SW 1271 (cell line): ENCODE data around the gene NDUFS6.
A peak's percentile ranks its signal among the peaks of the same experiment; 100 is the strongest.
"Not testable (repeated sequence)": the region's sequence is repeated elsewhere in the genome, so short reads cannot be mapped to it uniquely, and the experiment has no call there.

ENCODE experiments used
- DNase-seq, 2 experiments: peaks; one replicate each; lab custom pipeline; 2025; lab: John Stamatoyannopoulos, UW

The NDUFS6 gene

DNA sequence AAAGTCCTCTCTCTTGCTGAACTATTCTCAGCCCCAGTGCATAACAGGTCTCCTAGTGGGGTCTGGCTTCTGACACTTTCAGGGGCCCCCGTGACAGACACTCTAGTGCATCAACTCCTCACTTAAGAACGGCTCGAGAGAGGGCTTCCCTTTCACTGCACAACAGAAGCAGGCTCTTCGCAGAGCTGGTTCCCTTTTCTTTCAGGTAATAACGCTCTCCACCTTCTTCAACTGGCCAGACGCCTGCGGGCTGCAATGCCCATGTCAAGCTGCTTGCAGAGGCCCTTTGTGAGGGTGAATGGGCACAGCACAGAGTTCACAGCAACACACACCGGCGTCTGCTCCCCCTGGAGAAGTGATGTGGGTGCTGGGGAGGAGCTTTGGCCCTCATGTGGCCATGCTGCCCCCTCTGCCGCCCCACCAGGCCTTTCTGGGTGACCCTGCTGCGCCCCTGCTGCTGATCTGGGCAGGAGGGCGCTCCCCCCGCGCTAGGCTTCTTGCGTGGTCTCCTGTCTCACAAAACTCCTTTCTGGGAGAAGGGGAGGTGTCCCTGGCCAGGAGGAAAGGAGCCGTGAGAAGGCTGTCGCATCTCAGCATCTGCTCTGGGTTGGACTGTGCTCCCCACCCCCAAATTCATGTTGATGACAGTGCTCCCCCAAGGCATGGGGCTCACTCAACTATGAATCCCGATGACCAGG is 4.0 kb upstream of the NDUFS6 start:
- no peak for DNase-seq

DNA sequence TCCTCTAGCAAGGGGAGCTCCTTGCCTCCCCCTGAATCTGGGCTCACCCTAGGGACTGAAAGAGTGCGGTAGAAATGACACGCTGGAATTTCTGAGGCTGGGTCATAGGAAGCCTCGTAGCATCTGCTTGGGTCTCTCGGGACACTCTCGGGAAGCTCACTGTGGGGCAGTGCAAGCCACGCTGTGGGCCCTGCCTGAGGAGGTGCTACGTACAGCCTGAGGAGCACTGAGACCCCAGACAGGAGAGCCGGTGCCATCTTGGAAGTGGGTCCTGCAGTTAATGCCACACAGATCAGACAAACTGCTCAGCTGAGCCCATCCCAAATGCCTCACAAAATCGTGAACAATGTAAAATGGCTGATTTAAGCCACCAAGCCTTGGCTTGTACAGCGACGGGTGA is 3.4 kb upstream of the NDUFS6 start:
- DNase-seq: no peak

DNA sequence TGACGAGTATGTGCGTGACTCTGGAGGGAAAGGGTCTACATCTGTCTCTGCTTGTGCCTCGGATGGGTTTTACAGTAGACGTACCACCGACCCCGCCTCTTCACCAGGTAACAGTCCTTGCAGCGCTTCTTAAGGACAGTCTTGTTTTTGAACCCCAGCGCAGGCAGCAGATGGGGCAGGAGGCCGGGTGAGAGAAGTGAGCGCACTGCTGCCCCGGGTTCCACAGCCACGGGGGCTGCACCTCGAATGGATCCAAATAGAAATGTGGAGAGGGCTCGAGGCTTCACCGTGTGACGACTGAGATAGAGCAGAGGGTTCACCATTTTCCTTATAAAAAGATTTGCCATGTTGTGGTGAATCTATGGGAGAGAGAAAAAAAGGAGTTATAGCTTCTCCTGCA is 2.6 kb upstream of the NDUFS6 start:
- DNase-seq: not testable (repeated sequence)

DNA sequence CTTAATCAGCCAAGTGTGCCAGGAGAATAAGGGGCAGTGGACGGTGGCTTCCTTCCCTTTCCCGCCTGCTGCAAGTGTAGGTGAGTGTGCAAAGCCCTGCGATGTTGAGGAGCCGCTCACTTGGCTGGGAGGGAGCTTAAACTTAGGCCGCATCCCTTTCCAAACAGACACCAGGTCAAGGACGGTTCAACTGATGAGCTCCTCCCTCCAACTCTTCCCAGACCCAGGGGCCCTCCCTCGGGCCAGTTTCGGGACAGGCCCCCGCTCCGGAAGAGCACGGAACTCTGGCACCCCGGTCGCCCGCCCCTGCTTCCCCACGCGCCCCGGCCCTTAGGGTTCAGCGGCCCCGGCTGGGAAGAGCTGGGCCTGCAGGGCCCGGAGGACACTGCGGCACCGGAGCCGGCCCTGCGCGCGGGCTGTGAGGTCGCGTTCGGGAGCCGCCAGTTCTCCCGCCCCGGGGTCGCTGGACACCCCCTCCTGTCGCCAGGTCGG is 2.1 kb upstream of the NDUFS6 start:
- DNase-seq: no peak

DNA sequence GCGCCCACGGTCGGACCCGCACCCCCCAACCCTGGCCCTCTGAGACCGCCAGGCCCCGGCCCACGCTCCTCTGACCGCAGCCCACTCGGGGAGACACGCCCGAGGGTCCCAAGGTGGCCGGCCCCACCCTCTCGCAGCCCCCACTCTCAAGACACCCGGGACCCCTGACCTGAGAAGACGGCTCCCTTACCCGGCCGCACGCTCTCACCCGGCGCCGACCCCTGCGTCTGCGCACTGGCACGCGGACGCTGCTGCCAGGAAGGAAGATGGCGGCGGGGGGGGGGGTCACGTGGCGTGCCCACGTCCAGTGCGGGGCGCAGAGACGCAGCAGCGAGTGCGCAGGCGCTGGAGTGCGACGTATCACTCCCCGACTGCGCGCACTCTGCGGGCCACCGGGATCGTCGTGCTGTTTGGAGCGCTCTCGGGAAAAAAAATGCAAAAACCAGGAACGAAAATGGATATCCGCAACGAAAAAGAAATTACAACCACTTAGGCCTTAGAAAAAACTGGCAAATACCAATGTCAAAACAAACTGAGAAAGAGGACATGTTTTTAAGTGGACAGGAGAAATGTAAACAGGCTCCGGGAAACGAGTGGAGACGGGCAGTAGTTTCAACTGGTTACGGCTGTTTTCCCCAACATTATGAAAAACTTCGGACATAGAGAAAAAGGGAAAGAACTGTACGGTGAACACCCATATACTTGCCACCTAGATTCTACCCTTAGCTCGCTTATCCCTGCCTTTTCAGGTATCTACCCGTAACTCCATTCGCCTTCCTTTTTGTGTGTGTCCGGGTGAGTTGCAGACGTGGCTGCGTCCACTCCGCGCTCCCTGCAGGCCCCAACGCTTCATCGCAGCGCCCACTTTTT is 1.4 kb upstream of the NDUFS6 start, which contains the start of gene MRPL36:
TSS of gene MRPL36 (minus strand) at position 236 of the 870 bp plus-strand sequence. CDS start 902 bp downstream, outside the sequence.
- peak; percentile 79 to 91 for DNase-seq

DNA sequence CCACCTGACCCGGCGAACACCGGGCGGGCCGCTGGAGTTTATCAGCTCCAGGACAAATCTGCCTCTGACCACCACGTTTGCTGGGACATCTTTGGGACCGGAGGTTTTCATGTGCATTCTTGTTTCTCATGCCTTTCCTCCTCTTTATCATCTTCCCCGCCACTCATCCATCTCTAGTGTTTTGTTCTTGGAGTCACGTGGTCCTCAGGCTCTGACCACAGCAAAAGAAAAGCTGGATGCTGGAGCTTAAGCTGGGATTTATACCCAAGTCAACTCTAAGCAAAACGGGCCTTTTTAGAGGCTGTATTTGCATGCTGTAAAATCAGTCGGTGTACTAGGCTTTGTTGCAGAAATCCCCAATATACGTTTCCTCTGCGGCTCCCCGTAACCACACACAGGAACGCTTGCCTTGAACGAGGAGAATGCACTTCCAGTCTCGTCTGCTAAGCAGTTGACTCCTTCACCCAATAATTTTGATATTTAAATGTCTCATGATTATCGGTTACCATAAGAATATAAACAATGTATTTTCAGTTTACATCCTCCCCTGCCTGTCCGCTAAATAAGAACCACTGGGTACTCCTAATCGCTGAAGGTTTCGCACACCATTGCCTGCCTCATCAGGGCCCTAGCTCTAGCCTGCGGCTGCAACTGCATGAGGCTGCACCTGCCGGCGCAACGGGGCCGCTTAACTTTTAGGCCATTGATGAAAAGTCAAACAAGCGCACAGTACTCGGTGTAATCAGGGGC is 560 bp upstream of the NDUFS6 start:
- peak in 1 of 2 experiments; percentile 68 for DNase-seq

DNA sequence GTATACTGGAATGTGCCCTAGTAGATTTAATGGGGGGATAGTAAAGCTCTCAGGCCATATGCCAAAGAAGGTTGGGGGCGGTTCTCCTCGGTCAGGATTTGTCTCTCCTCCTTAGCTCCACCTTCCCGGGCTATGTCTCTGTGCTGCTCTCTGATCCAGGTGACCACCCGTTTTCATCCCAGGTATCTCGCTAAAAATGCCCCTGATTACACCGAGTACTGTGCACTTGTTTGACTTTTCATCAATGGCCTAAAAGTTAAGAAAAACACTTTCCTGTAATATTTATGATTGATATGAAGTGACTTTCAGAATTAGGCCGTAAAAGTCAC is 724 bp downstream of the NDUFS6 start:
- peak in 1 of 2 experiments; percentile 52 for DNase-seq

DNA sequence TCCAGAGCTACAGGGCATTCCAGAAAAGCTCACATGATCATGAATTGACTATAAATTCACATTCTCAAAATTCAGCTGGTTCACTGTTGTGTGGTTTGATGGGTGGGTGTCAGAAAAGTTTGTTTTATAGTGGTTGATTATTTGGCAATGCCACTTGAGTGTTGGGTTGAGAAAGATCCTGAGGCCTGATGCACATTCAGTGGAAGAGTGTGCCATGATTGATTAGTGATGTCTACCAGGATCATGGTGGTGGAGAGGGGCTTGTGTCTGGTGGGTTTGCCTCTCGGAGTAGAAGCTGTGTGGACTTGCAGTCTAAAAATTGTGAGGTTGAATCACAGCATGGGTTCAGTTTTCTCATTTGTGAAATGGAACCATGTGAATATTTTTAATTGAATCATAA is 2.0 kb downstream of the NDUFS6 start:
- no peak for DNase-seq

DNA sequence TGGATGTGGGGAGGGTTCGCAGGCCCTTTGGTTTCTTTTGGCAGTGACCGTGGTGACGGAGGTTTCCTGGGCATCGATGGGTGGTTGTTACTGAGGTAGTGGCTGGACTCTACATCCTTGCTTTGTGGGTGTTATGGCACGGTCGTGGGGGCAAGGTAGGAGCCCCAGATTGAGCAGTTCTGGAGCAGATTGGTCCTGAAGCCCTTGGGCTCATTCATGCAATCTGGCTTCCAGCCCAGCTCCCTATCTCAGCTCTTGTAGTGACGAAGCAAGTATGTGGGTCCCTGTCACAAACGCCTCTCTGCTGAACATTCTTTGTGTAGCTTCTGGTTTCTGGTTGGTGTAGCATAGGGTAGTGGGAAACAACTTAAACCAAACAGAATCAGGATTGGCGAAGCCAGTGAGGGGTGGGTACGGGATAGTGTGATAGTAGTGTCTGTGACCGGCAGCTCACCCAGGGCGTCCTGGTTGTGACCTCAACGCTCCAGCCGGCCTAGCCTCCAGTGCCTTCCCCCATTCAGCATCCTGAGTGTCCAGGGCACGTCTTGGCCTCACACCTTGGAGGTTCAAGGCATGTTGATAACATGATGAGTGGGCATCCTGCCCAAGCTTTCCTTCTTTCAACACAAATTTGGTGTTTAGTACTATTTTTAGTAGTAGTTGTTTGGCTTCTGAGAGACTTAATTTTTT is 2.9 kb downstream of the NDUFS6 start:
- no peak for DNase-seq

DNA sequence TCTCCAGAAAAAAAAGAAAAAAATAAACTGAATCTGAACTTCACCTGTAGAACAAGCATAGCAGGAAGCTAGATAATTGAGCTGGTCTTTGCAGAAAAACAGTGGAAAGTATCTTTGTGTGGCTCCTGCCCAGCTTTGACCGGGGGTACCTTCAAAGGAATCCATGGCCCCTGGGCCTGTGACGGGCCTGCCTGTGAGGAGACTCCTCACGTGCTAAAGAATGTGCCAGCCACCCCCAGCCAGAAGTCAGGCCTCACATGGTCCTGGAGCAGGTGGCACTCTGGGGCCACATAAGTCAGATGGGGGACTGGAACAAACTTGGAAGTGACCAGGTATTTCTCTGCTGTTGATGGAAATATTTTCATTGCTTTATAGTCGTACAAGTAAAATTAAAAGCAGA is 4.1 kb downstream of the NDUFS6 start:
- DNase-seq: no peak

DNA sequence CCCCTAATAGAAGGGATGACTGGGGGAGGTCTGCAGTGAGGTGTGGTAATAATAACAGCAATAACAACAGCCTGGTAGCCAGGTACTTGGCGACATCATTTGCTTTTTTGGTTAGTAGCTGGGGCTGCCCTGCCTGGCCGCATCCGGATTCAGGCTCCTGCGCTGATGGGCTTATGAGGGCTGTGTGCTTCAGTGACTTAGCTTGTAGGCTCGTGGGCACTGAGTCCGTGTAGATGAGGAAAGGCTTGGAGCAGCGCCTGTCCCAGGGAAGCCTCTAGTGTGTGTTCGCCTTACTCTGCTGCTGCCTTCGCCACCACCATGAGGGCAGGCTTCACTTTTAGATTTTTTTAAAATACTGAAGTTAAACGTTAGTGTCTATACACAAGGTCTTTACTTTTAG is 4.5 kb downstream of the NDUFS6 start:
- DNase-seq: no peak

DNA sequence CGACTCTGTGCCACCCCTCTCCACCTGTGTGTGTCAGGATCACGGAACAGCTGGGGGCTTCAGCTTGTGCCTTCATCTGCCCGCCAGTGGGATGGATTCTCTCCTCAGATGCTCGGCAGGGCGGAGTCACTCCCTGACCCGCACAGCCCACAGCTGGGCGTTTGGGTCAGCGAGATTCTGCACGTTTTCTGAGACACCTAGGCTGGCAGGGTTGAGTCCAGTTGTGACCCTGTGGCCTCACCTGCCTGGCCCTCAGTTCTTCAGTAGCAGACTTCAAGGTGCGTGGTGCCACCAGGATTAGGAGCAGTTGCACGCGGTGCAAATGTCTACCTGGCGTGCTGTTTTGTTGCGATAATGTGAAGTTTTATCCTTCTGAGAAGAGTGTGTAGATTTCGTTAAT is 5.0 kb downstream of the NDUFS6 start:
- no peak for DNase-seq

DNA sequence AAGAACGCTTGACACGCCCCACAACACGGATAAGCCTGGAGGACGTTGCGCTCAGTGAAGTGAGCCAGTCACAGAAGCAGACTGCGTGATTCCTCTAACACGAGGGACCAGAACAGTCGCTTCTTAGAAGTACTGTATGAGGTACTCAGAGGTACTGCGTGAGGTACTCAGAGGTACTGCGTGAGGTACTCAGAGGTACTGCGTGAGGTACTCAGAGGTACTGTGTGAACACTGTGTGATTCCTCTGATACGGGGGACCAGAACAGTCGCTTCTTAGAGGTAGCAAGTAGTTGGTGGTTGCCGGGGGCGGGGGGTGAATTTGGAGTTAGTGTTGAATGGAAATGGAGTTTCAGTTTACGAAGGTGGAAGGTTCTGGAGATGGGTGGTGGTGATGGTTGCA is 5.8 kb downstream of the NDUFS6 start:
- DNase-seq: no peak

DNA sequence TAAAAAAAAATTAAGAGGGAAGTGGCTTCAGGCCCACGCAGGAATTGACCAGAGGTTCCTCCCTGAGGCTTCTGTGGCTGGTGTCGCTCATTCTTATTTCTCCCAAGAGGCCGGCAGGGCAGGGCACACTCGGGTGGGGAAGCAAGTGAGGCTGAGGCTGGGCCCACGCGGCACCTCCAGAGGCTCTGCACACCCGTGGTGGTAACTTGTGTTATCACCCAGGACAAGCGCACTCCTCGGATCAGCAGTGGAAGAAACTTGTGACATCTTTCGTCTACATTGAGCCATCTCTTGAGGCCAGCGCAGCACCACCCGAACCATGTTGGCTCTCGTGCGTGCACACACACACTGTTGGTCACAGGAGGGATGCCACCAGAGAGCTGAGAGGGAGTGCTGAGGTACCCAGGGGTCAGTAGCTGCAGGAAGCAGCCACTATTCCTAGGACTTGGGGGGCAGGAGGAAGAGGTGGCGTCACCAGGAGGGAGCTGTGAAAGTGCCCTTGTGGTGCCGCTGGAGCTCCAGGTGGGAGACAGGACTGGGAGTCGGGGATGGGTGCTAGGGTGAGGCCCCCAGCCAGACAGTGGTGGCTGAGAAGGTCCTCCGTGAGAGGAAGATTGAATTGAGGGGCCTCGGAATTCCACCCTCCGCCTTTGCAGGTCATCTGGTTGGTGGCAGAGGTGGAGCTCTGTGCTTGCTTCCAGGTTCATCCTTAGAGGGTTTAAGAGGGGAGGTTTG is 6.4 kb downstream of the NDUFS6 start:
- DNase-seq: no peak

DNA sequence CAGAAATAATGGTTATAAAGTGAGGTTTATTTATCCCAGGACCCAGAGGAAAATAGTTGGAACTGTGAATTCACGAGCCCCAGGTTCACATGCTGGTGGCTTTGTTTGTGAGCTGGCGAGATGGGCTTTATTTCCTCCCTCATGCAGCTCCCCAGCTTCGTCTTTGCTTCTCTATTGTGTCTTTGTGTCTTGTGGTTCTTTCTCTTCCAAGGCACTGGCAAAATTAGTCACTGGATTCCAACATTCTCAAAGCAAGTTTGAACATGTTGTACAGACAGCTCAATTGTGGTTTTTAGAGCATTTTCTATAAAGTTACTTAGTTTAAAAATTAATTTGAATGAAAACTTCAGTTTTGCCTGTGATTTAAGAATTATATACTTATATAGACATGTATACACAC is 7.2 kb downstream of the NDUFS6 start:
- no peak for DNase-seq

DNA sequence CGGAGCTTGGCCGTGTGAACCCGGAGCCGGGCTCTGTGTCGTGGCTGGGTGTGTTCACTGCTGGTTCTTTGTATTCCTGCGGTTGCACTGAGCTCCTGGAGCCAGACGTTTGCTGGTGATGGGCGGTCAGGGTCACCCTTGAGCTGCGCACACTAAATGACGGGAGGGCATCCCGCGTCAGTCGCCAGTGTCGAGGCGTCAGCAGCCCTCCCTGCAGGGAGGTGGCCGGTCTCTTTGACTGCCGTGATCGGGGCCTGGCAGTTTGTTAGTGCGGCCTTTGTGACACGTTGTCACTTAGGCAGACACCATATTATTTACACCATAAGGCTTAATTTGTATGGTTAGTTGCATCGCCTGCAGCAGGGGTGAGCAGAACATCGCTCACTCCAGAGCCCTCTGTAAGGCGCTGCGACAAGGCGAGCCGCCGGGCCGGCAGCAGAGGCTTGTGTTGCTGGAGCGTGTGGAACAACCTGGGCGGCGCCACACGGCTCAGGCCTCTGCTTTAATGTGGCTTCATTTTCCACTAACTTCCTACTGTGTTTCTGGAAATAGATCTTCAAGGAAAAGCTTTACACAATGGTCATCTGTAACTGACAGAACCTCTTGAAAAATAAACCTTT is 8.3 kb downstream of the NDUFS6 start:
- no peak for DNase-seq

DNA sequence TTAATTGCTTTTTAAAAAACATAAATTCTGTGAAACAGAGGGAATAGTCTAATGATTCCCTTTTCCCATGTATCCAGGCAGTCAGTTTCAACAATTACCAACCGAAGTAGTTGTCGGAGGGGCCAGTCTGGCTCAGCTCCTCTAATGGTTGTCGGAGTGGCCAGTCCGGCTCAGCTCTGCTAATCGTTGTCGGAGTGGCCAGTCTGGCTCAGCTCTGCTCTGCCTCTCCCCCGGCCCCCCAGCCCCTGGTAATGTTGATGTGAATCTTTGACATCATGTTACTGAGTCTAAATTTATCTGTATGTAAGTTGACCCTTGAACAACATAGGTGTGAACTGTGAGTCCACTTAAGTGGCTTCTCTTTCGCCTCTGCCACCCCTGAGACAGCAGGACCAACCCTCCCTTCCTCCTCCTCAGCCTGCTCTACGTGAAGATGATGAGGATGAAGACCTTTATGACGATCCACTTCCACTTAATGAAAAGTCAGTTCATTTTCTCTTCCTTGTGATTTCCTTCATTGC is 9.4 kb downstream of the NDUFS6 start:
- DNase-seq: no peak

DNA sequence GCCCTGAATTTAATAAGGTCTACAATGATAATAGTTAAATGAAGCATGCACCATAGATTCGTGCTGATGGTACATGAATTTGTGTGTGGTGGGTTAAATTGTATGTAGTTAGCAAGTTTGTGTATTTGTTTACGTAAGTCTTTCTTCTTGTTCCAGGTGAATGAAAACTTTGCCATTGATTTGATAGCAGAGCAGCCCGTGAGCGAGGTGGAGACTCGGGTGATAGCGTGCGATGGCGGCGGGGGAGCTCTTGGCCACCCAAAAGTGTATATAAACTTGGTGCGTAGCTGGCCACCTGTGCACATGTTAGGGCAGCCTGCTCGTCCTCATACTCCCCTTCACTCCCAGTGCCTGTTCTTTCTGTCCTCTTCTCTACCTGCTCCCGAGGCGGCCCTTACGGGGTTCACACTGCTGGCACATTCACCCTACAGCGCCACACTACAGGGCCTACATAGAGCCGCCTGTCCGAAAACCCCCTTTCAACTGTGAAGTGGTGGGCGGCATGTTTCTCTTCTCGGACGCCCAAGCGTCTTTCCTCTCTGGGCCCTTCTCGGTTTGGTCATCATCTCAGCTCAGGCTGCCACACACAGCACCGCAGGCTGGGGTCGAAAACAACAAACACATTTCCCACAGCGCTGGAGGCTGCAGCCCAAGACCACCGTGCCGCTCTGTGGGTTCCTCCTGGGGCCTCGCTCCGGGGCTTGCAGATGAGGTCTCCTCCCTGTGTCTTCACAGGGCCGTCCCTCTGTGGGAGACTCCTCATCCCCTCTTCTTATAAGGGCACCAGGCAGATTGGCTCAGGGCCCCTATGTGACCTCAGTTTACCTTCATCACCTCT is 13.2 kb downstream of the NDUFS6 start:
- DNase-seq: no peak

DNA sequence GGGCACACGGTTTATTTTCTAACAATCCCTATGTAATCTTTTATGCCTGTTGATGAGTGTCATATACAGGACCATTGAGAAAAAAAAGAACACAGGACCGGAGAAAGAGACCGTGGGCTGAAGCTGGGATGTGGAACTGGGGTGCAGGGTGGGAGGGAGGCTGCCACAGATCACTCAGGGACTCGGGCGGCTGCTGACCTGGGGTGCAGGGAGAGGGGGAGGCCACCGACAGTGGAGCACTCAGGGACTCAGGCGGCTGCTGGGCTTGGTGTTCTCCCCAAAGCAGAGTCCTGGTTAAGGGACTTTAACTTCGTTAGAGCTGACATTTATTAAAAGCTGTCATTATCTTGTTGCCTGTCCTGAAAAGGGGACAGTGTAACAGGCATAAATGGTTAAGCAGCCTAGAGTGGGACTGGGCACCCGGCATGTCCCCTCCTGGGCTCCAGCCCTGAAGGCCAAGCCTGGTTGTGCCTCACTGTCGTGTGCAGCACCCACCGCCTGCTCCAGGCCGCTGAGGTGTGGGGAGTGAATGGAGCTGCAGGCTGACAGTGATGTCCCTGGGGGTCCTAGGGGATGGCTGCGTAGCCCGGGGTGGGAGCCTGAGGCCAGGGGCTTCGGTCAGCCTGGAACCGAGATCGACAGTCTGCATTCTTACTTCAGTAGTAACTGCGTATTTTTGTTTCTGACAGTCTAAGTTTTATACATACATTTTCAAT is 14.0 kb downstream of the NDUFS6 start:
- DNase-seq: no peak
